ENCODE measurements around the gene NELFCD.

GRCh38 chr20:59003836-59004492, 22.9 kb downstream of the NELFCD start:
- no peak for TF ChIP-seq EZH2 (IDR thresholded peaks at IDR 0.05; ENCODE audit: borderline replicate concordance, insufficient read depth, low read depth, low read length, poor library complexity, severe bottlenecking)
- TF ChIP-seq CTCF (IDR thresholded peaks at IDR 0.05), result no peak
